Suprapubic skin (tissue), 3 donors: ENCODE data around the gene GRB14.

Experiments
- CTCF ChIP-seq, 2 donors: fragments of 200-600 bp in 1 of 2; fragments of 450-650 bp in 1 of 2; sonication (generic) in 1 of 2; IDR thresholded peaks; one replicate each; pipeline ENCODE4 v1.5.1; 2016 to 2019; ENCODE audit warnings: antibody characterized with exemption in 2 of 2, mild to moderate bottlenecking in 1 of 2, moderate library complexity in 1 of 2
- POLR2AphosphoS5 ChIP-seq, 3 donors: sonication (generic); formaldehyde crosslinking; IDR thresholded peaks; one replicate each; pipeline ENCODE4 v1.6.1; 2017; ENCODE audit warnings: antibody characterized with exemption in 3 of 3

GRCh38 chr2:164561416-164561815, 59.9 kb downstream of the GRB14 start:
- TF ChIP-seq POLR2AphosphoS5 (IDR thresholded peaks at IDR 0.05) (no peak), CTCF (IDR thresholded peaks at IDR 0.05) (no peak)
